Calu3 (cell line): ENCODE results near the gene ZNF615. TPM values are rescaled to one million over a fixed set of nuclear protein-coding genes. Genes with fewer than 3 reads are reported as not detected.
"Not testable (repeated sequence)": the region's sequence is repeated elsewhere in the genome, so short reads cannot be mapped to it uniquely, and the experiment has no call there.

Experiments used
- BruUV-seq: library from RNA; stranded (reverse); fragments of 400-500 nt; replicated peaks from 2 replicates; lab custom pipeline; 2021; lab: Mats Ljungman, UMichigan
- CTCF ChIA-PET: fragments of 300-600 bp; sonication (Branson Sonifier 250); formaldehyde crosslinking; loops from one replicate; lab custom pipeline; 2022; ENCODE audit warnings: antibody characterized with exemption; lab: Charles Lee
- DNase-seq: peaks from one replicate; pipeline ENCODE4 v3.0.0; 2022
- H3K27ac Mint-ChIP-seq: one replicate; pipeline ENCODE4 v1.8.0; 2022; ENCODE audit warnings: mixed read lengths; ENCODE audit not compliant: unreplicated experiment
- H3K27me3 Mint-ChIP-seq: one replicate; pipeline ENCODE4 v1.8.0; 2022; ENCODE audit warnings: mixed read lengths; ENCODE audit not compliant: unreplicated experiment
- H3K36me3 Mint-ChIP-seq: one replicate; pipeline ENCODE4 v1.8.0; 2022; ENCODE audit warnings: mild to moderate bottlenecking, moderate library complexity, mixed read lengths; ENCODE audit not compliant: insufficient read depth, unreplicated experiment
- H3K4me1 Mint-ChIP-seq: one replicate; pipeline ENCODE4 v1.8.0; 2022; ENCODE audit warnings: mild to moderate bottlenecking, low read depth, mixed read lengths; ENCODE audit not compliant: unreplicated experiment
- H3K4me3 Mint-ChIP-seq: one replicate; pipeline ENCODE4 v1.8.0; 2022; ENCODE audit warnings: mild to moderate bottlenecking, low read depth, moderate library complexity, mixed read lengths; ENCODE audit not compliant: unreplicated experiment
- H3K9me3 Mint-ChIP-seq: one replicate; pipeline ENCODE4 v1.8.0; 2022; ENCODE audit warnings: low read depth, mixed read lengths; ENCODE audit not compliant: unreplicated experiment
- intact Hi-C: fragments of 100-400 bp; cut with micrococcal nuclease; formaldehyde crosslinking; loops from one replicate; pipeline ENCODE4 v1.10.0; 2022; ENCODE audit not compliant: unreplicated experiment
- total RNA-seq: library from RNA; stranded (reverse); gene quantifications from 2 replicates; pipeline ENCODE4 v1.2.3, GENCODE V29; 2022
- TF ChIP-seq, protein P1 (sequence below): fragments of 200-600 bp; IDR thresholded peaks from one replicate; pipeline ENCODE4 v1.8.0; 2022; ENCODE audit warnings: antibody characterized with exemption; ENCODE audit not compliant: unreplicated experiment

Gene ZNF615
- total RNA-seq, 1 experiment from 2014 or later: 7.3 TPM

DNA sequence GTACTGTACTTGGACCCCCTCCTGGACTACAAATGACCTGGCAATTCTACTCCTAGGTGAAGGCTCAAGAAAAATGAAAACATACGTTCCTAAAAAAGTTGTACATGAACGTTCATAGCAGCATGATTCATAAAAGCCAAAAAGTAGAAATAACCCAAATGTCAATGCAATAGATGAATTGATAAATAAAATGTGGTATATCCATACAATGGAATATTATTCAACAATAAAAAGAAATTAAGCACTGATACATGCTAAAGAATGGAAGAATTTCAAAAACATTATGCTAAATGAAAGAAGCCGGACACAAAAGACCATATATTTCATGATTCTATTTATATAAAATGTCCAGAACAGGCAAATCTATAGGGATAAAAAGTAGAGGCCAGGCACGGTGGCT is 31.2 kb upstream of the ZNF615 start:
- CTCF ChIA-PET: interaction anchor here (0.7 kb wide), 1 partner anchor 1480 kb away, joined by 3 read pairs; no protein-coding TSS in a partner anchor
- no peaks in the 10 kb centered on the region for H3K27me3 Mint-ChIP-seq
- H3K4me1 Mint-ChIP-seq: no peaks in the 10 kb centered on the region
- BruUV-seq: no TSS peak
- TF ChIP-seq, protein P1, sequence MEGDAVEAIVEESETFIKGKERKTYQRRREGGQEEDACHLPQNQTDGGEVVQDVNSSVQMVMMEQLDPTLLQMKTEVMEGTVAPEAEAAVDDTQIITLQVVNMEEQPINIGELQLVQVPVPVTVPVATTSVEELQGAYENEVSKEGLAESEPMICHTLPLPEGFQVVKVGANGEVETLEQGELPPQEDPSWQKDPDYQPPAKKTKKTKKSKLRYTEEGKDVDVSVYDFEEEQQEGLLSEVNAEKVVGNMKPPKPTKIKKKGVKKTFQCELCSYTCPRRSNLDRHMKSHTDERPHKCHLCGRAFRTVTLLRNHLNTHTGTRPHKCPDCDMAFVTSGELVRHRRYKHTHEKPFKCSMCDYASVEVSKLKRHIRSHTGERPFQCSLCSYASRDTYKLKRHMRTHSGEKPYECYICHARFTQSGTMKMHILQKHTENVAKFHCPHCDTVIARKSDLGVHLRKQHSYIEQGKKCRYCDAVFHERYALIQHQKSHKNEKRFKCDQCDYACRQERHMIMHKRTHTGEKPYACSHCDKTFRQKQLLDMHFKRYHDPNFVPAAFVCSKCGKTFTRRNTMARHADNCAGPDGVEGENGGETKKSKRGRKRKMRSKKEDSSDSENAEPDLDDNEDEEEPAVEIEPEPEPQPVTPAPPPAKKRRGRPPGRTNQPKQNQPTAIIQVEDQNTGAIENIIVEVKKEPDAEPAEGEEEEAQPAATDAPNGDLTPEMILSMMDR: no peak
- H3K9me3 Mint-ChIP-seq: peaks cover 25% of the 10 kb centered on the region
- no peak for DNase-seq
- no peak overlapping the region for H3K27ac Mint-ChIP-seq
- intact Hi-C loops: no loop called here
- no peak overlapping the region for H3K4me3 Mint-ChIP-seq
- H3K36me3 Mint-ChIP-seq: peaks cover 60% of the 10 kb centered on the region

DNA sequence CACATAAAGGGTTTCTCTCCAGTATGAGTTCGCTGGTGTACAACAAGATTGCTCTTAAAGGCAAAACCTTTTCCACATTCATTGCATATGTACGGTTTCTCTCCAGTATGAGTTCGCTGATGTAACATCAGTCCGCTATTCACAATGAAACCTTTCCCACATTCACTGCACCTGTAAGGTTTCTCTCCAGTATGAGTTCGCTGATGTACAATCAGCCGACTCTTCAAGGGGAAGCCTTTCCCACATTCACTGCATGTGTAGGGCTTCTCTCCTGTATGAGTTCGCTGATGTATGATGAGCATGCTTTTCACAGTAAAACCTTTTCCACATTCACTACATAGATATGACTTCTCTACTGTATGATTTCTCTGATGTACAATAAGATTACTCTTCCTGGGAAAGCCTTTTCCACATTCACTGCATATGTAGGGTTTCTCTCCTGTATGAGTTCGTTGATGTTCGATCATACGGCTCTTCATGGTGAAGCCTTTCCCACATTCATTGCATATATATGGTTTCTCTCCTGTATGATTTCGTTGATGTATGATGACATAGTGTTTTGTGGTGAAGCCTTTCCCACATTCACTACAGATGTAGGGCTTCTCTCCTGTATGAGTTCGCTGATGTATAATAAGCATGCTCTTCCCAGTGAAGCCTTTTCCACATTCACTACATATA is 26.2 kb upstream of the ZNF615 start:
- TF ChIP-seq, protein P1: no peak
- H3K9me3 Mint-ChIP-seq: peaks cover 28% of the 10 kb centered on the region

DNA sequence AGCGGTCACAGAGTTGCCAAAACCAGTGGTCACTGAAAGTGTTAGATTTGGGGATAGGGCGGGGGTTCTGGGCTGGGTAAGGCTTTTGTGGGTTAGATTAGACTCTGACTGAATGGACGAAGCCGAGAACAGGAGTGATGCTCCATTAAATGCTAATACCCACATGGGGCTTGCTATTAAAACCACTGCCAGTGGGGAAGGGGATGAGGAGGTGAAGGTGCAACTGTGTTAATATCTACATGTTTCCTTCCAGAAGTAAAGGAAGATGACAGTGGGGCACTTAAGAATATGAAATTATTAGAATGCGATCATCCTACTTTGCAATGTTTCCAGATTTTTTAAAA is 20.7 kb upstream of the ZNF615 start:
- TF ChIP-seq, protein P1: no peak
- BruUV-seq: TSS peak; percentile 73
- CTCF ChIA-PET: no interaction called here
- no peaks in the 10 kb centered on the region for H3K27me3 Mint-ChIP-seq
- DNase-seq: no peak
- H3K4me1 Mint-ChIP-seq: peaks cover 6% of the 10 kb centered on the region
- intact Hi-C loops: loop anchor here (2.0 kb wide), 1 partner anchor 20 kb away; the partner anchor contains the start of gene ZNF432
- peak overlapping the region; percentile 79 for H3K4me3 Mint-ChIP-seq
- peaks cover 52% of the 10 kb centered on the region for H3K36me3 Mint-ChIP-seq
- H3K27ac Mint-ChIP-seq: peak overlapping the region; percentile 78
- peaks cover 15% of the 10 kb centered on the region for H3K9me3 Mint-ChIP-seq

More for the DNA sequence above, 26.2 kb upstream of the ZNF615 start:
- peaks cover 56% of the 10 kb centered on the region for H3K36me3 Mint-ChIP-seq
- no peak overlapping the region for H3K27ac Mint-ChIP-seq
- H3K4me1 Mint-ChIP-seq: no peaks in the 10 kb centered on the region
- no peak for DNase-seq
- intact Hi-C loops: no loop called here
- no peaks in the 10 kb centered on the region for H3K27me3 Mint-ChIP-seq
- CTCF ChIA-PET: no interaction called here
- no peak overlapping the region for H3K4me3 Mint-ChIP-seq
- no TSS peak for BruUV-seq

DNA sequence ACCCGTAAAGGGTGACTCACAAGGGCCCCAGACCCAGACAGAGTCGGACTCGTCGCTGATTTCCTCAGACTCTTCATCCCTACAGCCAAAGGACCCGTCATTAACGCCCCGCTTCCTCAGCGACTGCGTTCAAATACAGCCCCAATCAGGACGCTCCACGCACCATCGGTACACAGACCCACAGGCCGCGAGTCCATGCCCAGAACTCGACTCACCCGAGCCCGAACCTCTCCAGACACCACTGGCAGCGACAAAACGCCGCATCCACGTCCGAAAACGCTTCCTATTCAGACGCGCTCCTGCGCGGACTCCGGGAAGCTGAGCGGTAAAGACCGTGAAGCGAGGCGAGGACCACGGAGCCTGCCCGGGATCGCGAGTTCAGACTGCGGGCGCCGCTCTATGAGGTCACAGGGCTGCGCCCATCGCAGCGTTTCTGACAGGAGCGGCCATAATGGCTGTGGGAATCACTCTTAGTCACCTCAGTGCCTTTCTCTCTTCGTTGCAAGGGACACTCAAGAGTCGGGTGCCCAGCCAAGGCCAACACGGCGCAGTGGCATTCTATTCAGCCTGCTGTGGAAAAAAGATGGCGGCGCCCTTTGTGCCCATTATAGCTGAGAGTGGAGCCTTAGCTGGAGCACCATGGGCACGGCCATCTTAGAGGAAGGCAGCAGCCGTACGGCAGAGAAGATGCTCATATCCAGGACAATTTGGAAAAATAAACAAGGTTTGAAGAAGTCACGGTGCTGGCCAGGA is 20.2 kb upstream of the ZNF615 start, which contains the start of gene ZNF614:
Gene ZNF614, minus strand, starts transcription at position 353 of the 753 bp plus-strand sequence. CDS start 2,634 bp downstream, outside the sequence.
- peaks cover 16% of the 10 kb centered on the region for H3K9me3 Mint-ChIP-seq
- DNase-seq: peak; percentile 91
- H3K27ac Mint-ChIP-seq: peak within 1 kb of the TSS; percentile 78
- CTCF ChIA-PET: interaction anchor here (0.6 kb wide), 2 partner anchors 337 to 1010 kb away, joined by 4 to 5 read pairs; no protein-coding TSS in a partner anchor
- no TSS peak for BruUV-seq
- no peaks in the 10 kb centered on the region for H3K27me3 Mint-ChIP-seq
- TF ChIP-seq, protein P1: no peak
- peak within 1 kb of the TSS; percentile 79 for H3K4me3 Mint-ChIP-seq
- intact Hi-C loops: loop anchor here (2.0 kb wide), 1 partner anchor 21 kb away; the partner anchor contains the start of gene ZNF432
- H3K4me1 Mint-ChIP-seq: peaks cover 6% of the 10 kb centered on the region
- H3K36me3 Mint-ChIP-seq: peaks cover 58% of the 10 kb centered on the region

DNA sequence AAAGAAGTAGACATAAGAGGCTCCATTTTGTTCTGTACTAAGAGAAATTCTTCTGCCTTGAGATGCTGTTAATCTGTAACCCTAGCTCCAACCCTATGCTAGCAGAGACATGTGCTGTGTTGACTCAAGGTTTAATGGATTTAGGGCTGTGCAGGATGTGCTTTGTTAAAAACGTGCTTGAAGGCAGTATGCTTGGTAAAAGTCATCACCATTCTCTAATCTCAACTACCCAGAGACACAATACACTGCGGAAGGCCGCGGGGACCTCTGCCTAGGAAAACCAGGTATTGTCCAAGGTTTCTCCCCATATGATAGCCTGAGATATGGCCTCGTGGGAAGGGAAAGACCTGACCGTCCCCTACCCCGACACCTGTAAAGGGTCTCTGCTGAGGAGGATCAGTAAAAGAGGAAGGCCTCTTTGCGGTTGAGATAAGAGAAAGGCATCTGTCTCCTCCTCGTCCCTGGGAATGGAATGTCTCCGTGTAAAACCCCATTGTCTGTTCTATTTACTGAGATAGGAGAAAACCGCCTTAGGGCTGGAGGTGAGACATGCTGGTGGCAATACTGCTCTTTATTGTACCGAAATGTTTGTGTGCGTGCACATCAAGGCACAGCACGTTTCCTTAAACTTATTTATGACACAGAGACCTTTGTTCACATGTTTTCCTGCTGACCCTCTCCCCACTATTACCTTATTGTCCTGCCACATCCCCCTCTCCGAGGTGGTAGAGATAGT is 18.4 kb upstream of the ZNF615 start:
- DNase-seq, H3K4me1 Mint-ChIP-seq, BruUV-seq, CTCF ChIA-PET, H3K27me3 Mint-ChIP-seq, H3K4me3 Mint-ChIP-seq, H3K27ac Mint-ChIP-seq, intact Hi-C loops: not testable (repeated sequence)
- H3K36me3 Mint-ChIP-seq: peaks cover 71% of the 10 kb centered on the region
- peaks cover 20% of the 10 kb centered on the region for H3K9me3 Mint-ChIP-seq

DNA sequence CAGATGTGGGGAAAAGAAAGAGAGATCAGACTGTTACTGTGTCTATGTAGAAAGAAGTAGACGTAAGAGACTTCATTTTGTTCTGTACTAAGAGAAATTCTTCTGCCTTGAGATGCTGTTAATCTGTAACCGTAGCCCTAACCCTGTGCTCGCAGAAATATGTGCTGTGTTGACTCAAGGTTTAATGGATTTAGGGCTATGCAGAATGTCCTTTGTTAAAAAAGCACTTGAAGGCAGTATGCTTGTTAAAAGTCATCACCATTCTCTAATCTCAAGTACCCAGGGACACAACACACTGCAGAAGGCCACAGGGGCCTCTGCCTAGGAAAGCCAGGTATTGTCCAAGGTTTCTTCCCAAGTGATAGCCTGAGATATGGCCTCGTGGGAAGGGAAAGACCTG is 16.5 kb upstream of the ZNF615 start:
- BruUV-seq, CTCF ChIA-PET, DNase-seq, H3K27me3 Mint-ChIP-seq, H3K4me1 Mint-ChIP-seq, intact Hi-C loops, H3K4me3 Mint-ChIP-seq, H3K27ac Mint-ChIP-seq: not testable (repeated sequence)
- H3K9me3 Mint-ChIP-seq: peaks cover 25% of the 10 kb centered on the region
- peaks cover 76% of the 10 kb centered on the region for H3K36me3 Mint-ChIP-seq
